Stimulated activated CD8-positive, alpha-beta memory T cell treated with anti-CD3 and anti-CD28 coated beads, Interleukin-12 subunit alpha, Interleukin-12 subunit beta, amount 100 ng/mL, for 24 hours (primary cell): Measurements from ENCODE around the gene NAA40.
A peak's percentile ranks its signal among the peaks of the same experiment; 100 is the strongest.
"Not testable (repeated sequence)": the region's sequence is repeated elsewhere in the genome, so short reads cannot be mapped to it uniquely, and the experiment has no call there.

Experiments used
- DNase-seq: peaks from one replicate; pipeline ENCODE4 v3.0.0-alpha.2; 2020; ENCODE audit errors: extremely low read depth

NAA40 gene

DNA sequence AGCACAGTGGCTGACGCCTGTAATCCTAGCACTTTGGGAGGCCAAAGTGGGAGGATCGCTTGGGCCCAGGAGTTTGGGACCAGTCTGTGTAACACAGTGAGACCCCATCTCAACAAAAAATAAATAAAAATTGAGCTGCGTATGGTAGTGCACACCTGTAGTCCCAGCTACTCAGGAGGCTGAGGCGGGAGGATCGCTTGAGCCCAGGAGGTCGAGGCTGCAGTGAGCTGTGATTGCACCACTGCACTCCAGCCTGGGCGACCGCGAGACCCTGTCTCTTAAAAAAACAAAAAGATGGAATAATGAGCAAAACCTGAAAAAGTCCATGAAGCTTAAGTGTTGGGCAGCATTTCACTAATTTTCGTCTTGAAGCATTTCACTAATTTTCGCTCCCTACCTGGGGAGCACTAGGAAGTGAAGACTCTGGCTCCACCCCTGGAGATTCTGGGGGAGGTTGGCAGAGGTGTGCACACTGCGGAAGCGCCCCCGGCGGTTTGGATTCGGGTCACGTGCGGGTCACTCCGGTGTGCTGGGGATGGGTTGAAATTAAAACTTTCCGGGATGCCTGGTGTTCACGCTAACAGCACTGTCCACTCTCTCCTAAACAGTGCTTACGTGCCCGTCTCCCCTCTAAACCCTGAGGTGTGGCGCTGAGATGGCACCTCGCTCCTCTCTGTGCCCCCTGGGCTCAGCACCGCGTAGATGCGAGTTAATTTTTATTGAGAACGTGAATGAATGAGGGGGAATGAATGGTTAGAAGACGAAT is 906 bp upstream of the NAA40 start:
- DNase-seq = no peak

- DNase-seq = no peak
Measured at GRCh38 chr11:63939397-63939891, 642 bp downstream of the NAA40 start.

GRCh38 chr11:63940786-63941185 is 2.0 kb downstream of the NAA40 start:
- DNase-seq = no peak

GRCh38 chr11:63941901-63942300 is 3.1 kb downstream of the NAA40 start:
- no peak for DNase-seq

GRCh38 chr11:63942803-63943202 is 4.0 kb downstream of the NAA40 start:
- DNase-seq = no peak

GRCh38 chr11:63944987-63945386 is 6.2 kb downstream of the NAA40 start:
- DNase-seq = no peak

DNA sequence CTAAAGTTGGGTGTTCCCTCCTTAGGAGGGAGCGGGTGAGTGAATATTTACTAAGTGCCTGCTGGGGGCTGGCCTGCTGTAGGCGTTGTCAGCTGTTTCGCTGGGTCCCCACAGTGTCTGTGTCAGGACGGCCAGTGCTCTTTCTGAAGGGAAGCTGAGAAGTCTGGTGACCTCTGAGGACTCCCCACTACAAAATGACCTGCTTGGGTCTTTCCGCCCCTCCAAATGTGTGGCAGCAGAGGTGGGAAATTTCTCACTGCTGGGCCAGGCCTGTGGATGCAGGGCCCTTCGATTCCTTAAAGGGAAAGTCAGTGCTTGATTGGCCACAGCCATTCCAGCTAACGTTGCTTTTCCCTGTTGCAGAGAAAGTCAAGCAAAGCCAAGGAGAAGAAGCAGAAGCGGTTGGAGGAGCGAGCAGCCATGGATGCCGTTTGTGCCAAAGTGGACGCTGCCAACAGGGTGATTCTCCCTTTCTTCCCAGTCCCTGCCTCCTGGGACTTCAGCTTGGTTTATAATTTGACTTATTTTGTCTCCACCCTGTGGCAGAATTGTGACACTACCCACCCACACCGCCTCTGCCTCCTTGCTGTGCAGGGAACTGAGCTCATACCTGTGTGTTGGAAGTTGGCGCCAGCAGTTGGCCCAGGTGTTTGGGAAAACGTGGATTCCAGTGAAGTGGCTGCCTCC is 6.8 kb downstream of the NAA40 start:
- DNase-seq = no peak

- DNase-seq = no peak
Measured at GRCh38 chr11:63951779-63952536, 13.2 kb downstream of the NAA40 start.

DNA sequence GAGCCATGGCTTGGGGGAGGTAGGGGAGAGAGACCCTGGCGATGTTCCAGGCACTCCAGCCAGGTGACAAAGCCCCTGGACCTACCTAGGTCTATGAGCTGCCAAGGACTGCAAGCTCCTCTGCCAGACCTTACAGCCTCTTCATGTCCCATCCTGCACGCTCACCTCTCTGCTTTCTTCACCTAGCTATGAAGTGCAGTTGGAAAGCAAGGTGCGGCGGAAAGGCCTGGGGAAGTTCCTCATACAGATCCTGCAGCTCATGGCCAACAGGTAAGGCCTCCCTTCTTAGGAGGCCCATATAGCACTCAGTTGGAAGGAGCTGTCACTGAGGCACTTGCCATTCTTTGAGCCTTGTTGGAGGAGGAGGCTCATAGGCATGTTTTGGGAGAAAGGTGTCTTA is 13.8 kb downstream of the NAA40 start:
- DNase-seq = no peak

DNA sequence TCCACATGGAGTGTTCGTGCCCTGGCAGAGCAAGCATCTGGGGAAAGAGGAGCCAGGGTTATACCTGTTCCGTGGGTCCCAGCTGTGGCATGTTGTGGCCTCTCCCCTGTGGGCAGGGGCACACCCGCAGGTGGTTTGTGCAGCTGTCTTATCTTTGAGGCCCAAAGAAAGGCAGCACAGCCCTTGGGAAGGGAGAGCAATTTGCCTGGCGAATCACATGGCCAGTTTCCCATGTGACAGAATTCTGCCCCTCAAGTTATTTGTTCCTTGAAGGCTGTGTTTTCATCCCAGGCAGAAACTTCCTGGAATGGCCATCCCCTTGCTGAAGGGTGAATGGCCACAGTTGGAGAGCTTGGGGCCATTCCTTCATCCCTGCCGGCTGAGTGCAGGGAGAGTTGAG is 19.2 kb downstream of the NAA40 start:
- DNase-seq = no peak

DNA sequence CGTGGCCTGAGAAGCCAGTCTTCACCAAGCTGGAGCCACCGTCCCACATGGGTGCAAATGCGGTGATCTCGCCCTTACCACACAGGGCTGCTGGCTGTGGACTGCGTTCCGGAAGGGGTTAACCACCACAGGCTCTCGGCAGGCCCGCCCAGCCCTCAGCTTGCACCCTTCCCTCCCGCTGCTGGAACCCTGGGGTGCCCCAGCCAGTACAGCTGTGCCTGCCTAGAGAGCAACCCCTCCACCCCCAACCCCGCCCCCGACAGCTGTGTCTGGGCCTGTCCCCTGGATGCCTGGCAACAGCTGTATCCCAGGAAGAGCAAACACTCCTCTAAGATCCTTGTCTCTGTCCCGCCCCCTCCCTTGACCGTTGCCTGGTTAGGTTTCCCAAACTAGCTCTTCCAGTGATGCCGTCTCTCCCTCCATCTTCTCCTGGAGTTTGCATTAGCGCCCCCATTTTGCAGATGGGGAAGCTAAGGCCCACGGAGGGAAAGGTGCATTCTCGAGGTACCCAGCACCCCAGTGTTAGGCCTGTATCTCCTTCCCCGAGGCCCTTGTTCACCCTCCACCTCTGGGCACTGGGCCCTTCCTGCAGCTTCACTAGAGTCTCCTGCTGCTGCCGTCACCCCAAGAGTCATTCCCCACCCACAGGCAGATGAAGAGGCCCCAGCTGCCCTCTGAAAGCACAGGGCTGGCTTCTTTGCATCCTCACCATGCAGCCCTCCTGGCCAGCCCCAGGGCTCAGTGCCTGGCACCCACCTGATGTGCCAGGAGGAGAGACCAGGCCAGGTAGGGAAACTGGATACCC is 23.0 kb downstream of the NAA40 start:
- no peak for DNase-seq

GRCh38 chr11:63963895-63964294 is 25.1 kb downstream of the NAA40 start:
- DNase-seq = not testable (repeated sequence)

- no peak for DNase-seq
Measured at GRCh38 chr11:63966444-63966843, 27.6 kb downstream of the NAA40 start.

GRCh38 chr11:63969461-63969860 is 30.7 kb downstream of the NAA40 start:
- no peak for DNase-seq

DNA sequence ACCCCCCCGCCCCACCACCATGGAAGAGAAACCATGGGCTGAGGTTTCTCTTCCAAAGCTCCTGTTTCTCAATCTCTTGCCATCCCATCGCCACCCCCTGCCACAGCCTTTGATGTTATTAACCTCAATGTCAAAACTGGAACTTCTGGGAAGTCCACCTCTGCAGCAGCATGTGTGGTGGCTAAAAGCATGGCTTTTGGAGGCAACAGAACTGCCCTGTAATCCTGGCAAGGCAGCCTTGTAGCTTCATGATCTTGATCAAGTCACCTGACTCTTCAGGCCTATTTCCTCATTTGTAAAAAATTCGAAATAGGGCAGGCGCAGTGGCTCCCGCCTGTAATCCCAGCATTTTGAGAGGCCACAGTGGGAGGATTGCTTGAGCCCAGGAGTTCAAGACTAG is 32.1 kb downstream of the NAA40 start:
- no peak for DNase-seq

DNA sequence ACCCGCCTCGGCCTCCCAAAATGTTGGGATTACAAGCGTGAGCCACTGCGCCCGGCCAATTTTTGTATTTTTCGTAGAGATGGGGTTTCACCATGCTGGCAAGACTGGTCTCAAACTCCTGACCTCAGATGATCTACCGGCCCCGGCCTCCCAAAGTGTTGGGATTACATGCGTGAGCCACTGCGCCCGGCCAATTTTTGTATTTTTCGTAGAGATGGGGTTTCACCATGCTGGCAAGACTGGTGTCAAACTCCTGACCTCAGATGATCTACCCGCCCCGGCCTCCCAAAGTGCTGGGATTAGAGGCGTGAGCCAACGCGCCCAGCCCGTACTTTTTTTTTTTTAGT is 35.1 kb downstream of the NAA40 start:
- not testable (repeated sequence) for DNase-seq

DNA sequence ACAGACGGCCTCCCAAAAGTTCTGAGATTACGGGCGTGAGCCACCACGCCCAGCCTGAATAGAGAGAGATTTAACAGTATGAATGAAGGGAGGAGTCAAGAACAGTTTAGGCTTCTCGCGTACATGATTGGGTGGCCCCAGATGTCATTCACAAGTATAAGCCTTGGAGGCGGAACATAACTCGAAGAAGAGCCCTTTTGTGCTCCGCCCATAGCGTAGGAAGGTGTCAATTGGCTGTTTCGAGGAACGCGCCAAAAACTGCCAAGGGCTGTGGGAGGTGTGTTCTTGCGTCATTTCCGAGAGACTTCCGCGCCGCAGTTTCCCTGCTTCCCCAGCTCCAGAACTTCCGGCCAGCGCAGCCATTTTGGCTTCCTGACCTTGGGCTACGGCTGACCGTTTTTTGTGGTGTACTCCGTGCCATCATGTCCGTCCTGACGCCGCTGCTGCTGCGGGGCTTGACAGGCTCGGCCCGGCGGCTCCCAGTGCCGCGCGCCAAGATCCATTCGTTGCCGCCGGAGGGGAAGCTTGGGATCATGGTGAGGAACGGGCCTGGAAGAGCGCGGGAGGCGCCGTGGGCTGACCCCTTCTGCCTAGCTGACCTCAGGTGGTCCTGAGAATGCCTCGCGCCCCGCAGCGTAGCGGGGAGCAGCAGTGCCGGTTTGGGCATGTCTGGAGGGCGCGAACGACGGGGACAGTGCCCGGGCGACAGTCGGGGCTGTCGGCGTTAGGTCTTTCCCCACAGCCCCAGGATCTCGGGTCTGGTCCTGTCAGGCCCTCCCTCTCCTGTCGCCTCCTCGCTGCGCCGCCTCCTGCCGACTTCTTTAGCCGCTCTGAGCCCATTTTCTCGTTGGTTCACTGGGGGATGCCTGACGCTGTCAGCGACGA is 35.7 kb downstream of the NAA40 start, which contains the start of gene COX8A:
Gene COX8A, plus strand, starts transcription at position 362 of the 885 bp plus-strand sequence. Its CDS starts 61 bp downstream, at position 423.
- peak; percentile 87 for DNase-seq

GRCh38 chr11:63978551-63979239 is 39.9 kb downstream of the NAA40 start:
- DNase-seq = no peak

DNA sequence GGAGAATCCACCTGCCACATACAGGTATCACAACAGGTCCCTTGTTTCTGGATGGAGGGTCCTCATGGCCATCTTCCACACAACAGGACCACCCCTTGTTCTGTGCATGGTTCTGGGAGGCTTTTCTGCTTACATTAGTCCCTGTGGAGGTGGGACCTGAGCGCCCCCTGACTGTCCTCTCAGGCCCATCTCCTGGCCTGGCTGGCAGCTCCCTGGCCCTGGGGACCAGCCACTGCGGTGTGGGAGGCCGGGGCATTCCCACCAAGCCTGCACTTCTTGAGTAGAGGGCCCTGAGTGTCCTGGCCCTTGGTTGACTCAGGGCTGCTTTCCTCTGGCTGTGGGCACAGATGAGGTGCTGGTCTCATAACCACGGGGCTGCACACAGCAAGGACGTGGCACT is 40.6 kb downstream of the NAA40 start:
- DNase-seq = no peak

GRCh38 chr11:63985812-63986155 is 47.0 kb downstream of the NAA40 start:
- DNase-seq = peak; percentile 28
